BJ (cell line): ENCODE measurements around the gene COL9A3. TPM values are rescaled to one million over a fixed set of nuclear protein-coding genes. Genes with fewer than 3 reads are reported as not detected.

Experiments
- CTCF ChIA-PET: fragments of 350-600 bp; formaldehyde crosslinking; extraction: SDS; loops from one replicate; lab custom pipeline; 2021; ENCODE audit warnings: antibody characterized with exemption, inconsistent platforms; lab: Yijun Ruan, JAX
- POLR2A ChIA-PET: fragments of 300-600 bp; sonication (Branson Sonifier 250); formaldehyde crosslinking; extraction: SDS; loops from one replicate; lab custom pipeline; 2021; ENCODE audit warnings: antibody characterized with exemption; lab: Charles Lee
- DNase-seq: peaks from one replicate; pipeline ENCODE4 v3.0.0-alpha.2; 2011; ENCODE audit warnings: low read depth
- H3K27me3 ChIP-seq: 2 replicates; pipeline ENCODE4 v1.6.0; 2011; ENCODE audit warnings: low read length; ENCODE audit not compliant: control insufficient read depth, insufficient read depth
- H3K36me3 ChIP-seq: 2 replicates; pipeline ENCODE4 v1.5.1; 2011; ENCODE audit warnings: low read length; ENCODE audit not compliant: control insufficient read depth, insufficient read depth
- H3K4me3 ChIP-seq: 2 replicates; pipeline ENCODE4 v1.5.1; 2011; ENCODE audit warnings: low read depth, mild to moderate bottlenecking, control low read depth, low read length
- CTCF ChIP-seq: IDR thresholded peaks from 2 replicates; pipeline ENCODE4 v1.5.1; 2011; ENCODE audit warnings: low read depth, mild to moderate bottlenecking, control low read depth, inconsistent platforms, low read length, moderate library complexity; ENCODE audit not compliant: insufficient read depth
- polyA plus RNA-seq: library from polyadenylated mRNA; depleted of rRNA; stranded (reverse); fragments of >200 nt; gene quantifications from 2 replicates; pipeline ENCODE4 v1.2.3, GENCODE V29; 2011

COL9A3 gene
- polyA plus RNA-seq, 1 experiment: 0.21 TPM

GRCh38 chr20:62876501-62876901, 59.7 kb downstream of the COL9A3 start:
- peaks cover 7% of the 10 kb centered on the region for H3K36me3 ChIP-seq
- TF ChIP-seq CTCF: no peak
- H3K4me3 ChIP-seq: no peak overlapping the region
- DNase-seq: no peak
- CTCF ChIA-PET: interaction anchor here (1.1 to 2.1 kb wide), 6 partner anchors 24 to 135 kb away, joined by 3 to 12 read pairs (median 4); no protein-coding TSS in a partner anchor
- no peaks in the 10 kb centered on the region for H3K27me3 ChIP-seq
- POLR2A ChIA-PET: no interaction called here

- TF ChIP-seq CTCF: no peak
- H3K4me3 ChIP-seq: no peak overlapping the region
- peaks cover 7% of the 10 kb centered on the region for H3K36me3 ChIP-seq
- no peak for DNase-seq
- no peaks in the 10 kb centered on the region for H3K27me3 ChIP-seq
- ChIA-PET CTCF (interaction anchor here (0.7 to 2.1 kb wide), 5 partner anchors 12 to 135 kb away, joined by 3 to 9 read pairs (median 3); no protein-coding TSS in a partner anchor), POLR2A (no interaction called here)
These were observed 60.3 kb downstream of the COL9A3 start for GRCh38 chr20:62876902-62877816.

DNA sequence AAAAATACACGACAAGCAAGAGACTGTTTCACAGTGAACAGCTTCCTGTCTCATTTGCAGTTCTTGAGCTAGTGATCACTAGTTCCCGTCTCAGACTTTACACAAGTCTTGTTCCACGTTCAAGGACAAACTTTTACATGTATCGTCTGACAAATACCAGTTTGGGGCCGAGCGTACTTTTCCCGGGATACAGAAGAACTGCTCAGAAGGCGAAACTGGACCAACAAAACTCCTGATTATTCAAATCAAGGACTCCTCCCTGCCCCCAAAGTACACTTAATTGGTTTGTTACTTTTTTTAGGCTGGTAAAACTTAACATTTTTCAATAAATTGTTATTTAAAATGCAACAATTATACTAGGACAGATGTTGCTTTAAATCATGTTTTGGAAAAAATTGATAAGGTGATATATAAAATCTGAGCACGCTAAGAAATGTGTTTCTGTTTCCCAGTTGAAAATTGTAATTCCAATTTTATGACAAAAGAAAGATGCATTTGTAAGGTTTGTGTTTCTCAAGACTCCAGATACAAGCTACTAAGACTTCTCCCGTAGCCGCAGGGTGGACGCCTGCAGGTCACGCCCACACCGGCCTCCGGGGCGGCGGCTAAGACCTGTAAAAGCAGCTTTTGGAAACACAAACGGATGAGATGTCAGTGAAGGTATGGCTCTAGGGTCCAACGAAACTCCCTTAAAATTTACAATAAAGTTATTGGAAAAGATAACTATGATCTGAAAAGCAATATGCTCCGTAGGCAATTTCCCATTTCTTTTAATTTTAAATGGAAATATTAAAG, 61.6 kb downstream of the COL9A3 start:
- ChIA-PET POLR2A (no interaction called here), CTCF (interaction anchor here (1.1 to 1.6 kb wide), 2 partner anchors 22 to 94 kb away, joined by 3 read pairs; no protein-coding TSS in a partner anchor)

DNA sequence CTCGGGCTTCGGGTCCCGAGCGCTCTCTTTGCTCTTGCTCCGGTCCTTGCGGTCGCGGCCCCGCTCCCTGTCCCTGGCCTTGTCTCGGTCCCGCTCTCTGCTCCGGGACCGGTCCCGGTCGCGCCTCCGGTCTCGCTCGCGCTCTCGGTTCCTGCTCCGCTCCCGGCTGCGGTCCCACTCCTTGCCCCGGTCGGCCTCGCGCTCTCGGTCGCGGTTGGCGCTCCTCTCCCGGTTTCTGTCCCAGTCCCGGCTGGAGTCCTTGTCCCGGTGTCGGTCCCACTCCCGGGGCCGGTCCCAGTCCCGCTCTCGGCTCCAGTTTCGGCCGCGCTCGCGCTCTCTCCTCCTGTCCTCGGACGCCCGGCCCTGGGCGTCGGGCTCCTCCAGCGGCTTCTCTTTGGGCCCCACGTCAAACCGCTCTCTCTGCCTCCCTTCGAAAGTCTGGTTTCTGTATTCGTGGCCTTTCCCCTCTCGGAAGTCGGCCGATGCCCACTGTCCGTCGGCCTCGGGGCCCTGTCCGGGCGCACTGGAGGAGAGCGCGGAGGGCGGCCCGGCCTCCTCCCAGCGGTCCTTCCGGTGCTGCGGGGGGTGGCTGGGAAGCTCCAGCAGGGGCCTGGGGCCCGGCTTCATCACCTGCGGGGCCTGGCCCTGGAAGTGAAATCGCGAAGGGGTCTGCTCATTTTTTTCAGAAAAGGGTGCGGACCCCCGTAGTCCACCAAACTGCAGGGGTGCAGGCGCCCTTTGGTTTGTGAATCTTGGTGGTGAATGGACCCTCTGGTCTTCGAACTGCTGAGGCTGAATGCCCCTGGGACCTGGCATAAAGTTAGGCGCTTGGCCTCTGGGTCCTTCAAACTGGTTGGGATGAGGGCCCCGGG, 62.7 kb downstream of the COL9A3 start:
- ChIA-PET CTCF (interaction anchor here (1.1 to 1.6 kb wide), 2 partner anchors 21 to 93 kb away, joined by 3 read pairs; no protein-coding TSS in a partner anchor), POLR2A (no interaction called here)
- Histone ChIP-seq H3K4me3 (no peak overlapping the region), H3K27me3 (no peaks in the 10 kb centered on the region), H3K36me3 (peaks cover 7% of the 10 kb centered on the region)
- no peak for TF ChIP-seq CTCF
- no peak for DNase-seq

More for the DNA sequence above, 61.6 kb downstream of the COL9A3 start:
- Histone ChIP-seq H3K27me3 (no peaks in the 10 kb centered on the region), H3K36me3 (peaks cover 7% of the 10 kb centered on the region), H3K4me3 (no peak overlapping the region)
- no peak for DNase-seq
- no peak for TF ChIP-seq CTCF
